Fibroblast of mammary gland (primary cell): ENCODE measurements around the gene CHTOP.

Experiments used
- DNase-seq: peaks from one replicate; pipeline ENCODE4 v3.0.0-alpha.2; 2010; ENCODE audit warnings: low read depth
- H3K4me3 ChIP-seq: 2 replicates; pipeline ENCODE4 v1.5.1; 2011; ENCODE audit warnings: low read depth, mild to moderate bottlenecking, low read length, moderate library complexity; ENCODE audit not compliant: control insufficient read depth
- CTCF ChIP-seq: conservative IDR thresholded peaks from 2 replicates; pipeline ENCODE4 v1.5.1; 2011; ENCODE audit warnings: low read depth, low read length, inconsistent platforms; ENCODE audit not compliant: control insufficient read depth, insufficient read depth

The CHTOP gene

DNA sequence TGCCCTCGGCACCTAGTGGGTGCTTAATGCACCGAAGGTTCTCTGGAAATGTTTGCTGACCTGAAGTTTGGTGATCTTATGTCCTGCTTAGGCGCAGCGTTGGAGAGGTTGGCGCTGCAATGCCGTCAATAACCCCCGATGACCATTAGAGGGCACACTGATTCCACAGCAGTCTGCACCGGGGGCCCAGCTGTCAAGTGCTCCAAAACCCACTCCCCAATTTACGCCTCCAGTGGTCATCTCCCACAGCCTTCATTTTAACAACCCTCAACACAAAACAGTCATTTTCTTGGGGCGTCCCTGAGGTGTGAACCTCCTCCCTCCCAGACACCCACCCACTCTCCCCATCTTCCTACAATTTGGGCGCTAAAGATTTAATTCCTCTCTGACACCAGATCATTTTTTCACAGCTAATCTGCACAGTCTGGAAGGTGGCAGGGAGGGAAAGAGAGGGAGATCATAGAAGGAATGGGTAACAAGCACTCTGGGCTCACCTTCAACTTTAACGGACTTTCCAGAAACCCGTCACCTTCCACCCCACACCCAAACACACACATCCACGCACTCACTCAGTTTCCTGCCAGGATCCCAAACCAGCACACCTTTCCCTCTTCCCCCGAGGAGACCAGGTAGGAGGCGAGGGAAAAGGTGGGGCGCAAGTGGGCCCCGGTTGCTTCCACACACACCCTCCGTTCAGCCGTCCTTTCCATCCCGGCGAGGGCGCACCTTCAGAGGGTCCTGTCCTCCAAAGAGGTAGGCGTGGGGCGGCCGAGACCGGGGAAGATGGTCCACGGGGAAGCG lies 44.1 kb downstream of the CHTOP start:
- DNase-seq, result peak; percentile 61
- H3K4me3 ChIP-seq, result peak overlapping the region; percentile 40
- TF ChIP-seq CTCF, result peak; percentile 96

- DNase-seq, result peak; percentile 33
- no peak for TF ChIP-seq CTCF
- peak within 1 kb of the TSS; percentile 40 for H3K4me3 ChIP-seq
These were observed 44.9 kb downstream of the CHTOP start, which contains the start of gene NPR1 for GRCh38 chr1:153678519-153679336. Gene NPR1 (plus strand): TSS chr1:153678688. CDS start chr1:153679109, 421 bp downstream.

DNA sequence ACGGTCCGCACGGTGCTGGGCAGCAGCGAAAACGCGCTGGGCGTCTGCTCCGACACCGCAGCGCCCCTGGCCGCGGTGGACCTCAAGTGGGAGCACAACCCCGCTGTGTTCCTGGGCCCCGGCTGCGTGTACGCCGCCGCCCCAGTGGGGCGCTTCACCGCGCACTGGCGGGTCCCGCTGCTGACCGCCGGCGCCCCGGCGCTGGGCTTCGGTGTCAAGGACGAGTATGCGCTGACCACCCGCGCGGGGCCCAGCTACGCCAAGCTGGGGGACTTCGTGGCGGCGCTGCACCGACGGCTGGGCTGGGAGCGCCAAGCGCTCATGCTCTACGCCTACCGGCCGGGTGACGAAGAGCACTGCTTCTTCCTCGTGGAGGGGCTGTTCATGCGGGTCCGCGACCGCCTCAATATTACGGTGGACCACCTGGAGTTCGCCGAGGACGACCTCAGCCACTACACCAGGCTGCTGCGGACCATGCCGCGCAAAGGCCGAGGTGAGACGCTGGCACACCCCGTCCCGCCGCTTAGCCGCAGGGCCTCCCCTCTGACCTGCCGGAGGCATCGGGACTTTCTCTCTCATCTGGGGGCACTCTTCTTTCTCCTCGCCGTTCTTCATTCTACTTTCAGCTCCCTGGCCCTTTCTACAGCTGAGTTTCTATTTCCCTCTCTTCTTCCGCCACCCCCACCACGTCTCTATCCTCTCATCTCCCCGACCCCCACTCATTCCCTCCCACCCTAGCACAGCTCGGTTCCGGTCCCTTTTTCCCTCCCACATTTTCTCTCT lies 45.7 kb downstream of the CHTOP start:
- no peak for DNase-seq
- peak overlapping the region; percentile 40 for H3K4me3 ChIP-seq
- peak; percentile 4 for TF ChIP-seq CTCF

- no peak for TF ChIP-seq CTCF
- no peak for DNase-seq
- peak overlapping the region; percentile 40 for H3K4me3 ChIP-seq
These were observed 46.2 kb downstream of the CHTOP start for GRCh38 chr1:153680120-153680403.

DNA sequence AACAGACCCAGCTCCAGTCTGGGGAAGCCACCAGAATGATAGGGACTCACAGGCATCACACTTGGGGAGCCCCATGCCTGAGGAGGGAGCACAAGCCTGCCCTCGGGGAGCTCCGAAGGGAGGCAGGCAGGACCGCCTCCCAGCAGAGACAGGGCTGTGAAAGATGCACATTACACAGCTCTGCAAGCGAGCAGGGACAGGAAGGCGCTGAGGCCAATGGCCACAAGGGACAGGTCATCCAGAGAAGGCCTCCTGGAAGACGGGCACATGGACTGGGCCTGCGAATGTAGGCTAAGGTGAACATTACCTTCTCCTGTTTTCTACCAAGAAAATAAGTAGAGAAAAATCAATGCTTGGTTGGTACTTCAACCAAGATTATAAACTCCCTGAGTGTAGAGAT lies 48.9 kb downstream of the CHTOP start:
- no peak for TF ChIP-seq CTCF
- no peak for DNase-seq
- H3K4me3 ChIP-seq, result no peak overlapping the region

DNA sequence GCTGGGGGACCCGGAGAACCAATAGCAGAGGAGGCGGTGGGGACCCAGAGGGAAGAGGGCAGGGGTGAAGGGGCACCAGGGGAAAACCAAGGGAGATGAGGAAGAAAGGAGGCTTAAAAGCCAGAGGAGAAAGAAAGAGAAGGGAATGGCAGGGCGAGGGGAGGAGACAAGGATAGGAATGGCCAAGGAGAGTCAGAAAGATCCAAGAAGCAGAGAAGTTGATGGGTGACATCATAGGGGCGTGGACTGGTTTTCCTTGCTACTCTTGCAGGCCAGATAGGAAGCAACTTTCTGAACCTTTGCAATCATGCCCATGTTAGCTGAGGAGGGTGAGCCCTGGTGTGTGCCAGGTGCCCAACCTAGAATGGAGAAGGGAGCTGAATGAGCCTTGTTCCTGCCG lies 50.0 kb downstream of the CHTOP start:
- DNase-seq, result peak; percentile 54
- no peak for TF ChIP-seq CTCF

More for the DNA sequence above, 50.0 kb downstream of the CHTOP start:
- H3K4me3 ChIP-seq, result no peak overlapping the region
